CD4-positive, alpha-beta T cell treated with Interleukin-2 at 100 ng/mL for 4 hours (primary cell): ENCODE results near the gene PBX4.
"Not testable (repeated sequence)": the region's sequence is repeated elsewhere in the genome, so short reads cannot be mapped to it uniquely, and the experiment has no call there.

ENCODE experiments used
- DNase-seq: peaks from one replicate; pipeline ENCODE4 v3.0.0-alpha.2; 2020; ENCODE audit warnings: low spot score

Gene PBX4

GRCh38 chr19:19618219-19619051, at the start of gene PBX4:
Gene PBX4 (minus strand): TSS chr19:19618687. CDS start chr19:19618629, 58 bp downstream.
- peak; percentile 99 for DNase-seq

GRCh38 chr19:19665420-19665948, 47.0 kb upstream of the PBX4 start:
- DNase-seq, result not testable (repeated sequence)

- peak; percentile 98 for DNase-seq
Measured at GRCh38 chr19:19663256-19664120, 45.0 kb upstream of the PBX4 start, which contains the start of gene ATP13A1. Gene ATP13A1 (minus strand): TSS chr19:19663676. CDS start chr19:19663666, 10 bp downstream.

- DNase-seq, result peak; percentile 2
Measured at GRCh38 chr19:19662871-19663255, 44.4 kb upstream of the PBX4 start.

- no peak for DNase-seq
Measured at GRCh38 chr19:19662344-19662743, 43.9 kb upstream of the PBX4 start.

GRCh38 chr19:19661675-19662251, 43.3 kb upstream of the PBX4 start:
- peak; percentile 50 for DNase-seq

- no peak for DNase-seq
Measured at GRCh38 chr19:19661141-19661674, 42.7 kb upstream of the PBX4 start.

GRCh38 chr19:19659646-19660245, 41.3 kb upstream of the PBX4 start:
- DNase-seq, result no peak

- no peak for DNase-seq
Measured at GRCh38 chr19:19657397-19657783, 38.9 kb upstream of the PBX4 start.

GRCh38 chr19:19656451-19657396, 38.2 kb upstream of the PBX4 start:
- no peak for DNase-seq

- DNase-seq, result no peak
Measured at GRCh38 chr19:19655641-19656343, 37.3 kb upstream of the PBX4 start.

GRCh38 chr19:19655051-19655594, 36.6 kb upstream of the PBX4 start:
- no peak for DNase-seq

GRCh38 chr19:19654441-19654840, 36.0 kb upstream of the PBX4 start:
- no peak for DNase-seq

- DNase-seq, result no peak
Measured at GRCh38 chr19:19653597-19654147, 35.2 kb upstream of the PBX4 start.

- DNase-seq, result no peak
Measured at GRCh38 chr19:19652482-19653295, 34.2 kb upstream of the PBX4 start.

GRCh38 chr19:19651076-19651475, 32.6 kb upstream of the PBX4 start:
- DNase-seq, result no peak

- DNase-seq, result no peak
Measured at GRCh38 chr19:19650331-19650730, 31.8 kb upstream of the PBX4 start.

- DNase-seq, result no peak
Measured at GRCh38 chr19:19649580-19649995, 31.1 kb upstream of the PBX4 start.
